GM23338 (cell line): ENCODE measurements around the gene MRGPRE.

Experiments
- EZH2 ChIP-seq: fragments of 200-600 bp; sonication (generic); IDR thresholded peaks from one replicate; pipeline ENCODE4 v1.8.0; 2017; ENCODE audit warnings: antibody characterized with exemption, mild to moderate bottlenecking, low read depth; ENCODE audit not compliant: unreplicated experiment
- EZH2phosphoT487 ChIP-seq: fragments of 200-600 bp; sonication (generic); IDR thresholded peaks from one replicate; pipeline ENCODE4 v1.8.1; 2018; ENCODE audit warnings: antibody characterized with exemption; ENCODE audit not compliant: unreplicated experiment
- POLR2AphosphoS5 ChIP-seq: IDR thresholded peaks from 2 replicates; pipeline ENCODE4 v1.6.1; 2016; ENCODE audit warnings: antibody characterized with exemption, low read depth
- STAT1 ChIP-seq: IDR thresholded peaks from one replicate; pipeline ENCODE4 v1.6.1; 2016; ENCODE audit warnings: antibody characterized with exemption; ENCODE audit not compliant: unreplicated experiment
- ZNF114 ChIP-seq: fragments of 250-450 bp; sonication (Bioruptor Pico); IDR thresholded peaks from 2 replicates; pipeline ENCODE4 v1.5.0; 2020; ENCODE audit warnings: mild to moderate bottlenecking, moderate library complexity
- TF ChIP-seq, protein P1 (sequence below), 2 experiments: fragments of 200-600 bp in 1 of 2; sonication (generic) in 1 of 2; conservative IDR thresholded peaks; 2 replicates each; pipeline versions ENCODE4 v1.5.1 to v1.6.1; 2016 to 2017; ENCODE audit warnings: antibody characterized with exemption in 2 of 2, low read depth in 2 of 2, mild to moderate bottlenecking in 2 of 2, moderate library complexity in 1 of 2
- TF ChIP-seq, protein P2 (sequence below): IDR thresholded peaks from one replicate; pipeline ENCODE4 v1.6.1; 2018; ENCODE audit warnings: antibody characterized with exemption; ENCODE audit not compliant: unreplicated experiment
- TF ChIP-seq, protein P3 (sequence below): IDR thresholded peaks from 2 replicates; pipeline ENCODE4 v1.6.1; 2016; ENCODE audit warnings: antibody characterized with exemption

DNA sequence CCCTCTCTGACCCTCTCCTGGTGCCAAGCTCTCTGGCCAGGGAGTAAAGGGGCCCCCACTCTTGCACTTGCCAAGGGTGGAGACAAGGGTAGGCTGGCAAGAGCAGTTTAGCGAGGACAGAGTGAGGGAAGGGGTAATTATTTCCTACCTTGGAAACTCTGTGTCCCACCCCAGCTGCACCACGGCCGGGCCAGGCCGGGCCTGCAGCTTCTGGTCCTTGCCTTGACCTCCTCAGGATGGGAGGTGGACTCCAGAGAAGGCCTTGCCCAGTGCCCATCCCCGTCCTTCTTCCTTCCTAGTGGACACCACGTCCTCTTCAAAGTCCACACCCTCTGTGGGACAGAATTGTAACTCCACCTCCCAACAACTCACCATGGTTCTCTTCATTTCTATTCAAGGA, 48.7 kb downstream of the MRGPRE start:
- TF ChIP-seq, protein P1, sequence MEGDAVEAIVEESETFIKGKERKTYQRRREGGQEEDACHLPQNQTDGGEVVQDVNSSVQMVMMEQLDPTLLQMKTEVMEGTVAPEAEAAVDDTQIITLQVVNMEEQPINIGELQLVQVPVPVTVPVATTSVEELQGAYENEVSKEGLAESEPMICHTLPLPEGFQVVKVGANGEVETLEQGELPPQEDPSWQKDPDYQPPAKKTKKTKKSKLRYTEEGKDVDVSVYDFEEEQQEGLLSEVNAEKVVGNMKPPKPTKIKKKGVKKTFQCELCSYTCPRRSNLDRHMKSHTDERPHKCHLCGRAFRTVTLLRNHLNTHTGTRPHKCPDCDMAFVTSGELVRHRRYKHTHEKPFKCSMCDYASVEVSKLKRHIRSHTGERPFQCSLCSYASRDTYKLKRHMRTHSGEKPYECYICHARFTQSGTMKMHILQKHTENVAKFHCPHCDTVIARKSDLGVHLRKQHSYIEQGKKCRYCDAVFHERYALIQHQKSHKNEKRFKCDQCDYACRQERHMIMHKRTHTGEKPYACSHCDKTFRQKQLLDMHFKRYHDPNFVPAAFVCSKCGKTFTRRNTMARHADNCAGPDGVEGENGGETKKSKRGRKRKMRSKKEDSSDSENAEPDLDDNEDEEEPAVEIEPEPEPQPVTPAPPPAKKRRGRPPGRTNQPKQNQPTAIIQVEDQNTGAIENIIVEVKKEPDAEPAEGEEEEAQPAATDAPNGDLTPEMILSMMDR (conservative IDR thresholded peaks at IDR 0.05; ENCODE audit: low read depth in 2 of 2) = no peak
- TF ChIP-seq ZNF114 (CRISPR knock-in tag) (no peak), POLR2AphosphoS5 (no peak), STAT1 (no peak), EZH2 (no peak), EZH2phosphoT487 (no peak)
- TF ChIP-seq, protein P2, sequence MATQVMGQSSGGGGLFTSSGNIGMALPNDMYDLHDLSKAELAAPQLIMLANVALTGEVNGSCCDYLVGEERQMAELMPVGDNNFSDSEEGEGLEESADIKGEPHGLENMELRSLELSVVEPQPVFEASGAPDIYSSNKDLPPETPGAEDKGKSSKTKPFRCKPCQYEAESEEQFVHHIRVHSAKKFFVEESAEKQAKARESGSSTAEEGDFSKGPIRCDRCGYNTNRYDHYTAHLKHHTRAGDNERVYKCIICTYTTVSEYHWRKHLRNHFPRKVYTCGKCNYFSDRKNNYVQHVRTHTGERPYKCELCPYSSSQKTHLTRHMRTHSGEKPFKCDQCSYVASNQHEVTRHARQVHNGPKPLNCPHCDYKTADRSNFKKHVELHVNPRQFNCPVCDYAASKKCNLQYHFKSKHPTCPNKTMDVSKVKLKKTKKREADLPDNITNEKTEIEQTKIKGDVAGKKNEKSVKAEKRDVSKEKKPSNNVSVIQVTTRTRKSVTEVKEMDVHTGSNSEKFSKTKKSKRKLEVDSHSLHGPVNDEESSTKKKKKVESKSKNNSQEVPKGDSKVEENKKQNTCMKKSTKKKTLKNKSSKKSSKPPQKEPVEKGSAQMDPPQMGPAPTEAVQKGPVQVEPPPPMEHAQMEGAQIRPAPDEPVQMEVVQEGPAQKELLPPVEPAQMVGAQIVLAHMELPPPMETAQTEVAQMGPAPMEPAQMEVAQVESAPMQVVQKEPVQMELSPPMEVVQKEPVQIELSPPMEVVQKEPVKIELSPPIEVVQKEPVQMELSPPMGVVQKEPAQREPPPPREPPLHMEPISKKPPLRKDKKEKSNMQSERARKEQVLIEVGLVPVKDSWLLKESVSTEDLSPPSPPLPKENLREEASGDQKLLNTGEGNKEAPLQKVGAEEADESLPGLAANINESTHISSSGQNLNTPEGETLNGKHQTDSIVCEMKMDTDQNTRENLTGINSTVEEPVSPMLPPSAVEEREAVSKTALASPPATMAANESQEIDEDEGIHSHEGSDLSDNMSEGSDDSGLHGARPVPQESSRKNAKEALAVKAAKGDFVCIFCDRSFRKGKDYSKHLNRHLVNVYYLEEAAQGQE = no peak
- TF ChIP-seq, protein P3, sequence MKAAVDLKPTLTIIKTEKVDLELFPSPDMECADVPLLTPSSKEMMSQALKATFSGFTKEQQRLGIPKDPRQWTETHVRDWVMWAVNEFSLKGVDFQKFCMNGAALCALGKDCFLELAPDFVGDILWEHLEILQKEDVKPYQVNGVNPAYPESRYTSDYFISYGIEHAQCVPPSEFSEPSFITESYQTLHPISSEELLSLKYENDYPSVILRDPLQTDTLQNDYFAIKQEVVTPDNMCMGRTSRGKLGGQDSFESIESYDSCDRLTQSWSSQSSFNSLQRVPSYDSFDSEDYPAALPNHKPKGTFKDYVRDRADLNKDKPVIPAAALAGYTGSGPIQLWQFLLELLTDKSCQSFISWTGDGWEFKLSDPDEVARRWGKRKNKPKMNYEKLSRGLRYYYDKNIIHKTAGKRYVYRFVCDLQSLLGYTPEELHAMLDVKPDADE = no peak
